ENCODE results near the gene TCHH. TPM values are rescaled to one million over a fixed set of nuclear protein-coding genes. Genes with fewer than 3 reads are reported as not detected.

The TCHH gene
- total RNA-seq, 1 experiment from 2014 or later: 0.24 TPM

DNA sequence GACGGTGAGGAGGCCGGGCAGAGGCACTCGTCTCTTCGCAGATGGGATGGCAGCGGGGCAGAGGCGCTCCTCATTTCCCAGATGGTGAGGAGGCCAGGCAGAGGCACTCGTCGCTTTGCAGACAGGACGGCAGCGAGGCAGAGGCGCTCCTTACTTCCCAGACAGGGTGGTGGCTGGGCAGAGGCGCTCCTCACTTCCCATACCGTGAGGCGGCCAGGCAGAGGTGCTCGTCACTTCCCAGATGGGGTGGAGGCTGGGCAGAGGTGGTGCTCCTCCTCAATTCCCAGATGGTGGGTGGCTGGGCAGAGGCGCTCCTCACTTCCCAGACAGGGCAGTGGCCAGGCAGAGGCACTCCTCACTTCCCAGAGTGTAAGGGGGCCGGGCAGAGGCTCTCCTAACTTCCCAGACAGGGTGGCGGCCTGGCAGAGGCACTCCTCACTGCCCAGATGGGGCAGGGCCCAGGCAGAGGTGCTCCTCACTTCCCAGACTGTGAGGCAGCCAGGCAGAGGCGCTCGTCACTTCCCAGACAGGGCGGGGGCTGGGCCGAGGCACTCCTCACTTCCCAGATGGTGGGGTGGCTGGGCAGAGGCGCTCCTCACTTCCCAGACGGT lies 36.3 kb downstream of the TCHH start:
- Histone ChIP-seq H3K36me3 (ENCODE audit: insufficient read depth, low read length, poor library complexity, severe bottlenecking) (no peaks in the 10 kb centered on the region), H3K9me3 (ENCODE audit: low read depth, low read length, poor library complexity, severe bottlenecking) (no peaks in the 10 kb centered on the region), H3K4me1 (ENCODE audit: insufficient read depth, low read length, poor library complexity, severe bottlenecking) (no peaks in the 10 kb centered on the region), H3K4me3 (ENCODE audit: low read depth, low read length, poor library complexity, severe bottlenecking) (no peak overlapping the region), H3K27me3 (replicated peaks; ENCODE audit: insufficient read depth, low read depth, low read length, poor library complexity) (peaks cover 48% of the 10 kb centered on the region), H3K27ac (ENCODE audit: low read depth, low read length, poor library complexity, severe bottlenecking) (no peak overlapping the region)
- no peak for DNase-seq (ENCODE audit: low spot score)
- TF ChIP-seq EZH2 (IDR thresholded peaks at IDR 0.05; ENCODE audit: borderline replicate concordance, low read depth, low read length, poor library complexity, severe bottlenecking): no peak
- no peak for TF ChIP-seq CTCF (conservative IDR thresholded peaks at IDR 0.05; ENCODE audit: low read depth, low read length)
- ChIA-PET CTCF (no interaction called here), POLR2A (ENCODE audit: low non-redundant PET) (no interaction called here)
- no TSS peak for BruUV-seq (replicated peaks)
- intact Hi-C loops (cut with micrococcal nuclease; ENCODE audit: unreplicated experiment): no loop called here

DNA sequence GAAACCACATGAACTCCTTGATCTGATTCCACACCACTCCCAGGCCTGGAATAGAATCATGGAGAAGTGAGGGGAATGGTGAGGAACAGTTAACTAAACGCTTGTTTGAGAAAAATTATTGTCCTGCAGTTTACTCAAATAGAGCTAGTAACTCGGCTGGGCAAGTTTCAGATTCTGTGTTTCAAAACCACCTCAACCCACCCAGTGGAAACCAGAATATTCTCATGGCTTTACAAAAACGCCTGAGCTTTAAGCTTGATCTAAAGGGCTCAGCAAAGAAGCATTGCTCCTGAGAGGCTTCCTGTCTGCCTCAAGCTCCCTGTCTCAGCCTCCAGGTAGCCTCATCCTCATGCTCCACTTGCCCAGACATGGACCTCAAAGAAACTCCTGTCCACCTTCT lies 42.9 kb downstream of the TCHH start:
- Histone ChIP-seq H3K4me3 (ENCODE audit: low read depth, low read length, poor library complexity, severe bottlenecking) (no peak overlapping the region), H3K27me3 (replicated peaks; ENCODE audit: insufficient read depth, low read depth, low read length, poor library complexity) (peaks cover 93% of the 10 kb centered on the region), H3K27ac (ENCODE audit: low read depth, low read length, poor library complexity, severe bottlenecking) (no peak overlapping the region), H3K36me3 (ENCODE audit: insufficient read depth, low read length, poor library complexity, severe bottlenecking) (no peaks in the 10 kb centered on the region), H3K9me3 (ENCODE audit: low read depth, low read length, poor library complexity, severe bottlenecking) (no peaks in the 10 kb centered on the region), H3K4me1 (ENCODE audit: insufficient read depth, low read length, poor library complexity, severe bottlenecking) (no peaks in the 10 kb centered on the region)
- BruUV-seq (replicated peaks): no TSS peak
- CTCF ChIA-PET: no interaction called here
- POLR2A ChIA-PET (ENCODE audit: low non-redundant PET): no interaction called here
- DNase-seq (ENCODE audit: low spot score): no peak
- TF ChIP-seq CTCF (conservative IDR thresholded peaks at IDR 0.05; ENCODE audit: low read depth, low read length) (no peak), EZH2 (IDR thresholded peaks at IDR 0.05; ENCODE audit: borderline replicate concordance, low read depth, low read length, poor library complexity, severe bottlenecking) (no peak)
- intact Hi-C loops (cut with micrococcal nuclease; ENCODE audit: unreplicated experiment): no loop called here

GRCh38 chr1:152071123-152071522 lies 44.1 kb downstream of the TCHH start:
- POLR2A ChIA-PET (ENCODE audit: low non-redundant PET): no interaction called here

More at GRCh38 chr1:152071123-152071522, 44.1 kb downstream of the TCHH start:
- no TSS peak for BruUV-seq (replicated peaks)
- intact Hi-C loops (cut with micrococcal nuclease; ENCODE audit: unreplicated experiment): no loop called here
- no peak for DNase-seq (ENCODE audit: low spot score)
- H3K27me3 ChIP-seq (replicated peaks; ENCODE audit: insufficient read depth, low read depth, low read length, poor library complexity): peaks cover 85% of the 10 kb centered on the region
- CTCF ChIA-PET: no interaction called here
- H3K36me3 ChIP-seq (ENCODE audit: insufficient read depth, low read length, poor library complexity, severe bottlenecking): no peaks in the 10 kb centered on the region
- H3K27ac ChIP-seq (ENCODE audit: low read depth, low read length, poor library complexity, severe bottlenecking): no peak overlapping the region
- H3K4me3 ChIP-seq (ENCODE audit: low read depth, low read length, poor library complexity, severe bottlenecking): no peak overlapping the region
- no peaks in the 10 kb centered on the region for H3K9me3 ChIP-seq (ENCODE audit: low read depth, low read length, poor library complexity, severe bottlenecking)
- TF ChIP-seq EZH2 (IDR thresholded peaks at IDR 0.05; ENCODE audit: borderline replicate concordance, low read depth, low read length, poor library complexity, severe bottlenecking) (no peak), CTCF (conservative IDR thresholded peaks at IDR 0.05; ENCODE audit: low read depth, low read length) (no peak)
- H3K4me1 ChIP-seq (ENCODE audit: insufficient read depth, low read length, poor library complexity, severe bottlenecking): no peaks in the 10 kb centered on the region

Measured in A673 (cell line).